ENCODE measurements around the gene IGFBP7. TPM values are rescaled to one million over a fixed set of nuclear protein-coding genes. Genes with fewer than 3 reads are reported as not detected.
A peak's percentile ranks its signal among the peaks of the same experiment; 100 is the strongest.

The IGFBP7 gene
- polyA plus RNA-seq, 3 donors, result 461 to 682 (median 487) TPM

- DNase-seq (ENCODE audit: extremely low read depth in 1 of 11, low read depth in 9 of 11, low spot score in 4 of 11), result no peak
Measured at GRCh38 chr4:57109411-57109846, 756 bp downstream of the IGFBP7 start.

DNA sequence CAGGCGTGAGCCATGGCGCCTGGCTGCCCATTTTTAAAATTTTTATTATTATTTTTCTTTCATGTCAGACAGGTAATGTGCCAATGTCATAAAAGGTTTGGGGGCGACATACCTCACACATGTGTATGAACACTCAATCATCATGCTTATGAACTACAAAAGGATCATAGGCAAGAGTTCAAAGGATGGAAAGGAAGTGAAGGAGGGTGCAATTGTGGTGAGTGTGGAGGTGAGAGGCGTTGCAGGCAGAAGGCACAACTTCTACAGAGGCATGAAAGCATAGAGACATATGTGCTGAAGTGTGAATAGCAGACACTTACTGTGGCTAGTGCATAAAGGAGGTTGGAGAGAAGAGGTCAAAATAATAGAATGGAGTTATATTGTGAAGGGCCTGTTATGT, 4.0 kb downstream of the IGFBP7 start:
- DNase-seq (ENCODE audit: extremely low read depth in 1 of 11, low read depth in 9 of 11, low spot score in 4 of 11), result no peak

GRCh38 chr4:57104706-57105560, 5.3 kb downstream of the IGFBP7 start:
- no peak for DNase-seq (ENCODE audit: extremely low read depth in 1 of 11, low read depth in 9 of 11, low spot score in 4 of 11)

DNA sequence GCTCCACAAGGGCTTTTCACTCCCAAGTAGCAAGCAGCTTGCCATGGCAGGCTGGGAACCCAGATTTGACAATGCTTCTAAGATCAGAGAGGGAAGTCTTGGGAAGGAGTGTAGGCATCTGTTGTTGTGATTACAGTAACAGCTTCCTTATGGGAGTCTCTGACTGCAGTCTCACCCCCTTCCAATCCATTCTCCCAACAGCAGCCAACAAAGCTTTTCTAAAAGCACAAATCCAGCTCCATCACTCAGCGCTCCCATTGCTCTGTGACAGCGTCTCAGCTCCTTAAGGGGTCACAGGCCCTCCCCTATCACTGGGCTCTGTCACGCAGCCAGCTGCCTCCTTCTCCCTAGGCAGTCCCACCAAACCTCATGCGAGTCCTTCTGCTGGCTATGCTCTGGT, 7.1 kb downstream of the IGFBP7 start:
- DNase-seq (ENCODE audit: extremely low read depth in 1 of 11, low read depth in 9 of 11, low spot score in 4 of 11), result peak in 1 of 11 donors; percentile 20

DNA sequence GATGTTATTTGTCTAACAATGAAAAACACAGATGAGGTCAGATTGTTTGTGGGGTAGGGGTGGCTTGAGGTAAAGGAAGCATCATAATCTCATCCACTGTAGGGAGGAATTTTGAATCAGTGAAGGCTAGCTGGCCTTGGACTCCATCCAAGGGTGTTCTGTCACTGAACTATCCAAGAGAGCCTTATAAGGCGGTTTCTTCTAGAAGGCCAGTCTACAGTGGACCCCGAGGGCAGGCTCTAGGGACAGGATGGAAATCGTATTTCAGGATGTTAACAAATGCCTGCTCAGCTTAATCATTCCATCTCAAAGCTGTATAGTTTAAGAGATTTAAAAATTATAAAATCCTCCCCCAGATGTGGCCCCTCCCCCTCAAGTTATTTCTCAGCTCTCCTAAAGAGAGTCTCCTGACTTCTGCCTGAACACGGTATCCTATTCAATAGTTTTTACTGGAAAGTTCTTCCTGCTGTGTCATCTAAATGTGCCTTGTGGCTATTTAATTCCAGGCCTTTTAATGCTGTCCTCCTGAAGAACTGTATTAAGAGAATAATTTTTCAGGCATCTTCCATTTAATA, 8.0 kb downstream of the IGFBP7 start:
- peak in 6 of 11 donors; percentile 78 to 88 (median 84) for DNase-seq (ENCODE audit: extremely low read depth in 1 of 11, low read depth in 9 of 11, low spot score in 4 of 11)

- no peak for DNase-seq (ENCODE audit: extremely low read depth in 1 of 11, low read depth in 9 of 11, low spot score in 4 of 11)
Measured at GRCh38 chr4:57100979-57101651, 9.1 kb downstream of the IGFBP7 start.

DNA sequence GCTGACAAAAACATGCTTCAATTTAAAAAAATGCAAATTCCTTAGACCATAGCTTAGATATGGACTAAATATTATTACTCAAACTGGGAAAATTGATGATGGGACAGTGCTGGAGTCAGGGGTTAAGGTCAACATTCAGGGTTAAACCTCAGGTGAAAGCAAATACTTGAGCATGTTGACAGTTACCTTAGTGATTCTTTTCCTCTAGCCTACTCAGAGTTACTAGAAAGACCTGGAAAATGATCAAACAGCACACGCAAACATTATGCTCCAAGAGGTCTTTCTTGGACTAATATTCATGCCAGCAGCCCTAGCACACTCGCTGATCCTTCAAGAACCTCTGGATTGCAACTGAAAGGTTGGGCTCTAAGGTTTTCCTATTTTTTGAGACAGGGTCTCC, 10.8 kb downstream of the IGFBP7 start:
- DNase-seq (ENCODE audit: extremely low read depth in 1 of 11, low read depth in 9 of 11, low spot score in 4 of 11), result no peak

- DNase-seq (ENCODE audit: extremely low read depth in 1 of 11, low read depth in 9 of 11, low spot score in 4 of 11), result no peak
Measured at GRCh38 chr4:57098941-57099340, 11.2 kb downstream of the IGFBP7 start.

DNA sequence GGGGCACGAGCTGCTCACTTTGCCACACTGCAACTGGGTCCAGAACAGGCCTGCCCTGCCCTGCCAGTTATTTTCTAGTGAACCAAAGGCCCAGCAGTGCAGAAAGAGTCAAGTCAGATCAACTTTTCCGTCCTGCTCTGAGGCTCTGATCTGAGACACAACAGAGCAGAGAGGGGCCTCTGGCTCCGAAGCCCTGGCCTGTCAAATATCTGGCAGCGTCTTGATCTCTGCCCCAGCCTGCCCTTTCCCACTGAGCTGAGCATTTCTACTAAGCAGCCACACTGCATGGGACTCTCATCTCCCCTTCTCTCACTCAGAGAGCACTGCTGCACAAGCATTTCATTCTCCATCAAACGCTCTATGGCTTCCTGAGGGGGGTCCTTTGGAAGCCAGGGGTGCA, 11.8 kb downstream of the IGFBP7 start:
- DNase-seq (ENCODE audit: extremely low read depth in 1 of 11, low read depth in 9 of 11, low spot score in 4 of 11), result no peak

- DNase-seq (ENCODE audit: extremely low read depth in 1 of 11, low read depth in 9 of 11, low spot score in 4 of 11), result no peak
Measured at GRCh38 chr4:57097711-57098110, 12.5 kb downstream of the IGFBP7 start.

DNA sequence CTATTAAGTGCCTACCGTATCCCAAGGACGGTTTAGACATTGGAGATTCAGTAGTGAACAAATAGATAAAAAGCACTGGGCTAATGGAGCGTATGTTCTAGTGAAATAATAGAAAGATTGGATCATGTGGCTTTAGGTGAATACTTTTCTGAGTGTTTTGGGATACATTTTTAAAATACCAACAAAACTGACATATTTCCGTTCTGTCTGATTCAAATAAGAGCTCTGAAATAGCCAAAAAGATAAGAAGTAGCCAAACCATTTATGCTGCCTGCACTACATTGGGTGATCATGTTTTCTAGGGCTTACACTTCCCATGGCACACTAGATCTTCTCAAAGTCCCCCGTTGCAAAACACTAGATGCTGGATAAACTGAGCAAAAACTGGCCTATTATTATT, 14.2 kb downstream of the IGFBP7 start:
- DNase-seq (ENCODE audit: extremely low read depth in 1 of 11, low read depth in 9 of 11, low spot score in 4 of 11), result no peak

GRCh38 chr4:57095245-57095644, 14.9 kb downstream of the IGFBP7 start:
- no peak for DNase-seq (ENCODE audit: extremely low read depth in 1 of 11, low read depth in 9 of 11, low spot score in 4 of 11)

GRCh38 chr4:57094832-57095223, 15.4 kb downstream of the IGFBP7 start:
- no peak for DNase-seq (ENCODE audit: extremely low read depth in 1 of 11, low read depth in 9 of 11, low spot score in 4 of 11)

GRCh38 chr4:57093845-57094831, 16.0 kb downstream of the IGFBP7 start:
- DNase-seq (ENCODE audit: extremely low read depth in 1 of 11, low read depth in 9 of 11, low spot score in 4 of 11), result no peak

- DNase-seq (ENCODE audit: extremely low read depth in 1 of 11, low read depth in 9 of 11, low spot score in 4 of 11), result no peak
Measured at GRCh38 chr4:57091657-57092162, 18.5 kb downstream of the IGFBP7 start.

GRCh38 chr4:57090079-57090478, 20.1 kb downstream of the IGFBP7 start:
- DNase-seq (ENCODE audit: extremely low read depth in 1 of 11, low read depth in 9 of 11, low spot score in 4 of 11), result no peak

GRCh38 chr4:57089549-57089948, 20.6 kb downstream of the IGFBP7 start:
- DNase-seq (ENCODE audit: extremely low read depth in 1 of 11, low read depth in 9 of 11, low spot score in 4 of 11), result no peak

DNA sequence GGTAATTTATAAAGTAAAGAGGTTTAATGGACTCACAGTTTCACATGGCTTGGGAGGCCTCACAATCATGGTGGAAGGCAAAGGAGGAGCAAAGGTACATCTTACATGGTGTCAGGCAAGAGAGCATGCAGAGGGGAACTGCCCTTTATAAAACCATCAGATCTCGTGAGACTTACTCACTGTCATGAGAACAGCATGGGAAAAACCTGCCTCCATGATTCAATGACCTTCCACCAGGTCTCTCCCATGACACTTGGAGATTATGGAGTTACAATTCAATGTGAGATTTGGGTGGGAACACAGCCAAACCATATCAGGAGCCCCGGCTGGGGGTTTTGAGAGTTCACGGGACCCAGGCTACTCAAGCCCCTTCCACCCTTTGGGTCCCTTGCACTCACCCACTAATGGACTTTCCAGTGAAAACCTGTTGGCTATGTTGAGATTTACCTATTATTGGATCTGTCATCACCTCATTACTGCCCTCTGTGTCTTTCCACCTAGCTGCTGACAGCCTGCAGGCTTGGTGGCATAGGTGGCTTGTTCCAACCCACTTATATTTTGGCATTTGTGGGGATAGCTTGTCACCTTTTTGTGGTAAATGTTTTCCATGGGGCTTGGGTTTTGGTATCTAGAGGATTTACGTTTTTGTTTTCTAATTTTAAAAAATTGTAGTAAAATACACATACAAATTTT, 24.0 kb downstream of the IGFBP7 start:
- no peak for DNase-seq (ENCODE audit: extremely low read depth in 1 of 11, low read depth in 9 of 11, low spot score in 4 of 11)

Measured in renal cortex interstitium (tissue), 11 donors.